Epithelial cell of alveolus of lung (primary cell): ENCODE data around the gene SCG5. TPM values are rescaled to one million over a fixed set of nuclear protein-coding genes. Genes with fewer than 3 reads are reported as not detected.

Experiments
- total RNA-seq: library from RNA; depleted of rRNA; stranded (reverse); fragments of >200 nt; gene quantifications from 2 replicates; pipeline ENCODE4 v1.2.1, GENCODE V29; 2015

SCG5 gene, protein sequence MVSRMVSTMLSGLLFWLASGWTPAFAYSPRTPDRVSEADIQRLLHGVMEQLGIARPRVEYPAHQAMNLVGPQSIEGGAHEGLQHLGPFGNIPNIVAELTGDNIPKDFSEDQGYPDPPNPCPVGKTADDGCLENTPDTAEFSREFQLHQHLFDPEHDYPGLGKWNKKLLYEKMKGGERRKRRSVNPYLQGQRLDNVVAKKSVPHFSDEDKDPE
- 24.4 and 46.5 TPM in 2 replicates for total RNA-seq

DNA sequence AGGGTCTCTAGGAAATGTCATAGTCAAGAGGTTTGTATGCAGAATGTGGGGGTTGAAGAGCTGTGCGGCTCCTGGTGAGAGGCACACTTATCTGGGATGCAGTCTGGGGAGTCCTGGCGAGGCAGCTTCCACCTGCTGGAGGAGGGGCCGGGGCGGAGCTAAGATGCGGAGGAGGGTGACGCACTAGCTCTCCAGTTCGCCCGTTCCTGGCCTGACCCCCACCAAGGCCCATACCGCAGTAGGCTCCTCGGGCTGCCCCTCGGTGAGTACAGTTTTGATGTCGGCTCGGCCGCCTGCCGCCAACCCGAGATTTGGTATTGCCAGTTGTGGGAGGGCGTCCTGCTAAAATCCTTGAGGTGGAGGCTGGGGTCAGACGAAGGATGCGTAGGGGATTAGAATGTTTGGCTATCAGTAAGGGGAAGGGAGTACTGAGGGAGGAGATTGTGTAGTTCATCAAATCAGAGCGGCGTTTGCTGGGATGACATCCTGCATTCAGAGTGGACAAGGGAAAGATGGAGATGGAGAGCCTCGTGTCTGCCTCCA is at the start of gene SCG5:
TSS of gene SCG5 (plus strand) at position 194 of the 543 bp plus-strand sequence. CDS start 1,883 bp downstream, outside the sequence.

DNA sequence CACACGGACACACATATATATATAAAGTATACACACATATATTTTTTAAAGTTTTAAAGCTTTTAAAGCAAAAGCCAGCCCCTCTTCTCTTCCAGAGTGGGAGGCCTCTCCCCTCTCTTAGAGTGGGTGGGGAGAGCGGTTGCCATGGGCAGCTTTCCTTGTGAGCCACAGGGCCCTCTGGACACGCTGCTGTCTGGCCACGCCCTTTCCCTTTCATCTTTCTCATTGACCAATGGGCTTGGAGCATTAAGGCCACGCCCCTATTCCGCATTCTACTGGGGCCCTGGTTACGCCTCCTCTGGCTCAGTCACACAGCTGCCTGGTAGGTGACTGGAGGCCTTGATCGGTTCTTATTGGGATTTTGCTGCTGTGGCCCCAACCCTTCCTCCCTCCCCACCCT is 48.4 kb upstream of the SCG5 start, which contains the start of gene GOLGA8N:
TSS of gene GOLGA8N (plus strand) at position 306 of the 400 bp plus-strand sequence.

GRCh38 chr15:32615051-32615870 is 26.2 kb upstream of the SCG5 start, which contains the start of gene ARHGAP11A:
Gene ARHGAP11A, plus strand, starts transcription at chr15:32615504. Its CDS starts 708 bp downstream, at chr15:32616212.

DNA sequence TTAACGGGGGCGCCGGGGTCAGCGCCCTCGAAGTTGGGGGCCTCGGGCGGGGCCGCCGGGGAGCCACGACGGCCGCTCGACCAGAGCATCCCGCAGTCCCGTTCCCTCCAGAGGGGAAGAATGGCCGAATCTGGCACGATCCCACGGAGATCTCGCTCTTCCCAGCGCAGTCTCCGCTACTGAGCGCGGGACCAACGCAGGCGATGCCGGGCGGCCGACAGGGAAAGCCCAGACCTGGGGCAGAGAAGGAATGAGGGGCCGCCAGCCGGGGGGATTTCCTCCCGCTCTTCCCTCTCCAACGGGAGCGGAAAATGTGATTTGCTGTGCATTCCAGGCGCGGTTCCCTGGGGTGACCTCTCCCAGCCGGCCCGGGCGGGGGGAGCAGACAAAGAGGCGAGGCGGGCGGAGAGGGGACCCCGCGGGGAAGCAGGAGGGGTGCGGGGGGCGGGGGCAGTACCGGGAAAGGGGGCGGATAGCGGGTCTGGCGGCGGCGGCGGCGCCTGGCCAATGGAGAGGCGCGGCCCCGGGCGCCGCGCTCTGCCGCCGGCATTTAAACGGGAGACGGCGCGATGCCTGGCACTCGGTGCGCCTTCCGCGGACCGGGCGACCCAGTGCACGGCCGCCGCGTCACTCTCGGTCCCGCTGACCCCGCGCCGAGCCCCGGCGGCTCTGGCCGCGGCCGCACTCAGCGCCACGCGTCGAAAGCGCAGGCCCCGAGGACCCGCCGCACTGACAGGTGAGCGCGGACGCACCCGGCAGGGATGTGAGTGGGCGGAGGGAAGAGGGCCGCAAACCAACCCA is 76.1 kb downstream of the SCG5 start, which contains the start of gene GREM1:
TSS of gene GREM1 (plus strand) at position 579 of the 801 bp plus-strand sequence. CDS start 12,687 bp downstream, outside the sequence.

Other genes with a start within 250 kb of the SCG5 start
- not detected in 2 replicates for gene GOLGA8K, start 238.4 kb upstream of the SCG5 start, total RNA-seq
- gene GOLGA8O, start 186.1 kb upstream of the SCG5 start, total RNA-seq, result 0.24 TPM in 1 of 2 replicates, not detected in the other
- 0.26 and 4.6 TPM in 2 replicates for gene GOLGA8N, start 48.3 kb upstream of the SCG5 start, total RNA-seq
- gene ARHGAP11A, start 26.2 kb upstream of the SCG5 start, total RNA-seq, result 7.5 and 16.9 TPM in 2 replicates
- 96.8 and 140 TPM in 2 replicates for gene GREM1, start 76.3 kb downstream of the SCG5 start, total RNA-seq